SKM-1 (cell line): ENCODE results near the gene CRADD.
"Not testable (repeated sequence)": the region's sequence is repeated elsewhere in the genome, so short reads cannot be mapped to it uniquely, and the experiment has no call there.

ENCODE experiments used
- DNase-seq: peaks from one replicate; lab custom pipeline; 2025; ENCODE audit not compliant: unreplicated experiment; lab: John Stamatoyannopoulos, UW

Gene CRADD

DNA sequence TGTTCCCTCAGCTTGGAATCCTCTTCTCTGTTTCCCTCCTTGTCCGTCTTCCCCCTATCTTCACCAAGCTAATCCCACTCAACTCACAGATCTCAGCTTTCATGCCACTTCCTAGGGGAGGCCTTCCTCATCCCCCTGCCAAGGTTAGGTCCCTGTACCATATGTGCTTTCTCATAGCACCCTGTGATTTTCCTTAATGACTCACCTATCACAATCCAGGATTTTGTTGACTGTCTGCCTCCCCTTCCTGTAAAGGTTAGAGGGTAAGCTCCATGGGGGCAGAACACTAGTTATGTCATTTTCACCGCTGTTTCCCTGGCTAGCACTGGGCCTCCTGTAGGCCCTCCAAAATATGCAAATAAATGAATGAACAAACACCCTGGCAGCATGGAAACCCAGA is 57.6 kb downstream of the CRADD start:
- DNase-seq: no peak

- no peak for DNase-seq
These were observed 59.5 kb downstream of the CRADD start for GRCh38 chr12:93736640-93737178.

DNA sequence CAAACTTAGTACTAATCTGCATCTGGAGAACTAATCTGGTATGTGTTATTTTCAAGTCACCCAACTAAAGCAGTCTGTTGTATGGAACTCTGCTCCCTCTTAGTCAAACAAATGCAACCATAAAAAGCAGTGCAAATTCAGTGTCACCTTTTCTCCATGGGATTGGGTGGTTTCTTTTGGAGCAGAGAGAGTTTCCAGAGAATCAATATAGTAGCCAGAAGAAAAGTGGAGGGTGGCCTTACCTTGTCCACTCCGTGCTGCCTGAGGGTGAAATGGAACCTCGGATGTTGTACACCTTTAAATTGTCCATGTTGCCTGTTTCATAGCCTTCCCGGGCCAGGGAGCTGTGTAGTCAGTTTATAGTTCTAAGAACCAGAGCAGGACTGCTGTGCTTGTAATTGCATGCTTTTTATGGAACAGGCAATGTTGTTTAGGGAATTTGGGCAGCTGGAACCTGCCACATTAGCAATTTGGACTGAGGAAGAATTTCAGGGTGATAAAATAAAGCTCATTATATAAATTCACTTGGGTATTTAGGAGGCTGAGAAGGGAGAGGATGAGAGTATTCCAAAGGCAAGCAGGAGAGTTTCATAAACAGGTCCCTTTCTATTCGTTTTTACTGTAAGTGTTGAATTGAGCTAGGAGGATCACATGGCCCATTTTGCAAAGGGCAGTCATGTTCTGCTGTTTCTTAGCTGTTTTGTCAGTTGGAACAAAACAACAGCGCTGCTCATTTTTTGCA is 60.5 kb downstream of the CRADD start:
- no peak for DNase-seq

GRCh38 chr12:93738199-93739058 is 61.3 kb downstream of the CRADD start:
- no peak for DNase-seq

- no peak for DNase-seq
These were observed 63.6 kb downstream of the CRADD start for GRCh38 chr12:93740751-93741150.

DNA sequence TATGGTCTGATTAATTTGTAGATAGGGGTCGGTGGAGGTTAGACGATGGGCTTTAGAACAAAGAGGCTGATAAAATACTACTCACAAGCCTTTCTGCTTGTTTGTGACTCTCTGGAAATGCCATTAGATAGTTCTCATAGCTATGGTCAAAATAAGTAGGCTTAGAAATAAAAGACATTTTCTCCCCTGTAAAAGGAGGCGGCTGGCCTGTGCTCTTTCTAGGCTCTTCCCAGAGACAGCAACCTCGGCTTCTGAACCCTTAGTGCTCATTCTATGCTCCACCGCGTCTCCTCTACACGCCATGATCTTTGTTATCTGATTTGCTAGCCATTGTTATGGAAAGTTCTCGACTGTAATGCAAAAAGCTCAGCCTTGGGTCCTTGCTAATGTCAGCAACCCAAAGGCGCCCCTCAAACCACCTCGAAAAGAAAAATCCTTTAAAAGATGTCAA is 64.5 kb downstream of the CRADD start:
- no peak for DNase-seq

- DNase-seq: no peak
These were observed 65.1 kb downstream of the CRADD start for GRCh38 chr12:93742110-93742934.

GRCh38 chr12:93743229-93743998 is 66.2 kb downstream of the CRADD start:
- no peak for DNase-seq

- no peak for DNase-seq
These were observed 67.0 kb downstream of the CRADD start for GRCh38 chr12:93743999-93744689.

DNA sequence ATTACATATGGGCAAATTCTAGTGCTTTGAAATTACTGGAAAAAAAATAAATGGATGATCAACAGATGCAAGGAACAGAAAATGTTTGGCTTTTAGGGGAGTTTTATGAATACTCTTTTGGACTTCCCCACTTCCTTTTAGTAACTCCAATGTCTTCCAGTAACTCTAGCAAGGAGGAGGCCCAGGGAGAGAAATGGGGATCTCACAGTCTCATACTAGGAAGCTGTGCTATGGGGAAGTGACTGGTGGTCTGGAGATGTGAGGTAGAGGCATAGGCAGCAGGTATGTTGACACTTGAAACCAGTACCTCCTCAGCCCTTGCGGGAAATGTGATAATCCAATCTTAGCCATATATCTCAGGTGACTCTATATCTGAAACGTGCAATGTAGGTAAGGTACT is 68.1 kb downstream of the CRADD start:
- DNase-seq: no peak

GRCh38 chr12:93746572-93747168 is 69.5 kb downstream of the CRADD start:
- DNase-seq: no peak

DNA sequence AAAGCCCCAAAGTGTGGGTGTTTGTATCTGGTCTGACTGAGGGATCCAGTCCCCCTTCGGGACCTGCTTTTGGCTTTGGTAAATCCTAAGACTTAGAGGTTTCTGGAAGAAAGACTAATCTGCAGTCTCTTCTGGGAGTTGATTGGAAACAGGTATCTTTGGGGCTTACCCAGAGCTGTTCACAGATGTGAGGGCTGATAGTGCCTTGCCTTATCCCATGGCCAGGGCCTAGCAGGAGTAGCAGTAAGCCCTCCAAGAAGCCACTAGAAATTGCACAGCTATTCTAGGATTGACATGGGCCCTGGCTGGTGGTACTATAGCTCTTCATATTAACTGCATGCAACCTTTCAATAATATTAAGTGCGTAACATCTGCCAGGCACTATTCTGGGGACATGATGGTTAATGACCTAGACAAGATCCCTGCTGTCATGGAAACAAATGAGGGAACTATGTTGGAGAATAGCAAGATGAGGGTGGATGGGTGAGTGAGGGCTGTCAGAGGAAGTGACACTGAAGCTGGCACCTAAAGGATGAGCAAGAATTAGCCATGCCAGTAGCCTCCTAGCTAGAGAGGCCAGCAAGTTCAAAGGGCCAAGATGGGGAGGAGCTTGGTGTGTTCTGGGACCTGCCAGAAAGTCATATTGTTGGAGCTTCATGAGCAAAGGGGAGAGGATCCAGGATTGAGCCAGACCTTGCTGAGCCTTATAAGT is 71.7 kb downstream of the CRADD start:
- no peak for DNase-seq

DNA sequence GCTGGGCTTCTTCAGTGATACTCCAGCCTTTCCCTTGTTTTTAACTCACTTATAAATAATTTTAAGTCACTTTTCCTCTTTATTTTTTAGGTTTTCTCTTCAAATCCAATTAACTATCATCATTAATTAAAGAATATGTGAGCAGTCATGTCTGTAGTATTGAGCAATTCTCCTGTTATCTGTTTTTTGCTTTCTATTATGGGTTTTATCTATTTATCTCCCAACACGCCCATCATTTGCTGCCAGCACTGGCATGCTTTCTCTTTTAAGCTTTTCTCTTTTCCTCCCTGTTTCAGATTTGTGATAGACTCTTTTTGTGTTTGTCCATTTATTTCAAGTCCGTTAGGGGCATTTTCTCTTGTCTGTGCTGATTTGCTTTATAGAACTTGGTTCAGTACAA is 72.3 kb downstream of the CRADD start:
- no peak for DNase-seq

DNA sequence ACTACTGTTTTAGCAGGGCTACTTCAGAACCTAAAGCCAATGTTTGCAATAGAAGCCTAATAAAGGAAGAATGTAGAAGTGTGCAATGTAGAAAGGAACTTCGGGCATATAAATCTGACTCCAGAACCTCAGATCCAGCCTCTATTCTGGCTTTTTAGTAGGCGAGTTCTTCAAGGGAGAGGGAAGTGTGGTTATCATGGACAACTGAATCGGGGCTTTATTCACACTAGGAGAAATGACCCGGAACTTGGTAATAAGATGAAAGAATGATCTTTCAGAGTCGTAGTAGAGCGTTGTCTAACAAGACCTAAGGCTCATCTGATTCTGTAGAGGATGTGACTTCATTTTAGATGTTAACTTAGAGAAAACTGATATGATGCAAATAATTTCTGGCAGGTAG is 72.9 kb downstream of the CRADD start:
- DNase-seq: no peak

- no peak for DNase-seq
These were observed 74.9 kb downstream of the CRADD start for GRCh38 chr12:93751864-93752610.

- no peak for DNase-seq
These were observed 76.1 kb downstream of the CRADD start for GRCh38 chr12:93753285-93753684.

DNA sequence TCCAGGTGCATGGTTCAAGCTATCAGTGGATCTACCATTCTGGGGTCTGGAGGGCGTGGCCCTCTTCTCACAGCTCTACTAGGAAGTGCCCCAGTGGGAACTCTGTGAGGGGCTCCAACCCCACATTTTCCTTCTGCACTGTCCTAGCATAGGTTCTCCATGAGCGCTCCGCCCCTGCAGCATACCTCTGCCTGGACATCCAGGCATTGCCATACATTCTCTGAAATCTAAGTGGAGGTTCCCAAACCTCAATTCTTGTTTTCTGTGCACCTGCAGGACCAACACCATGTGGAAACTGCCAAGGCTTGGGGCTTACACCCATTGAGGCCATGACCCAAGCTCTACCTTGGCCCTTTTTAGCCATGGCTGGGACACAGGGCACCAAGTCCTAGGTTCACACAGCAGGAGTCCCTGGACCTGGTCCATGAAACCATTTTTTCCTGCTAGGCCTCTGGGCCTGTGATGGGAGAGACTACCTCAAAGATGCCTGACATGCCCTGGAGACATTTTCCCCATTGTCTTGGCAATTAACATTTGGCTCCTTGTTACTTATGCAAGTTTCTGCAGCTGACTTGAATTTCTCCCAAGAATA is 76.8 kb downstream of the CRADD start:
- no peak for DNase-seq

DNA sequence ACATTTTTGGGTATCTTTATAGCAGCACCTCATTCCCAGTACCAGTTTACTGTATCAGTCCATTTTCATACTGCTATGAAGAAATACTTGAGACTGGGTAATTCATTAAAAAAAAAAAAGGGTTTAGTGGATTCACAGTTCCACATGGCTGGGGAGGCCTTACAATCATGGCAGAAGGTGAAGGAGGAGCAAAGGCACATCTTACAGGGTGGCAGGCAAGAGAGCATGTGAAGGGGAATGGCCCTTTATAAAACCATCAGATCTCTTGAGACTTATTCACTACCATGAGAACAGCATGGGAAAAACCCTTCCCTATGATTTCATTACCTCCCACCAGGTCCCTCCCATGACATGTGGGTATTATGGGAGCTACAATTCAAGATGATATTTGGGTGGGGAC is 77.7 kb downstream of the CRADD start:
- not testable (repeated sequence) for DNase-seq
